H1 (cell line): ENCODE measurements around the gene NCK1. TPM values are rescaled to one million over a fixed set of nuclear protein-coding genes. Genes with fewer than 3 reads are reported as not detected.

Source experiments
- CTCF ChIA-PET: fragments of 300-600 bp; sonication (Branson Sonifier 250); formaldehyde crosslinking; loops from one replicate; lab custom pipeline; 2021; ENCODE audit not compliant: partially characterized antibody; lab: Charles Lee
- POLR2A ChIA-PET: fragments of 300-600 bp; sonication (Branson Sonifier 250); formaldehyde crosslinking; loops from one replicate; lab custom pipeline; 2021; ENCODE audit warnings: inconsistent platforms; ENCODE audit not compliant: partially characterized antibody; lab: Charles Lee
- DNase-seq, 2 experiments: peaks; one replicate each; pipeline versions ENCODE4 v3.0.0 to v3.0.0-alpha.2; 2010 to 2022; ENCODE audit warnings: low spot score in 2 of 2, low read depth in 1 of 2, mixed read lengths in 1 of 2
- FAIRE-seq: peaks from 2 replicates; lab custom pipeline; 2011; peaks lifted over from hg19 to GRCh38; lab: Jason Lieb, UNC
- H2AFZ ChIP-seq: 2 replicates; pipeline ENCODE4 v1.8.1; 2012; ENCODE audit warnings: low read length, inconsistent platforms
- H2AK5ac ChIP-seq: 2 replicates; pipeline ENCODE4 v1.6.1; 2013; ENCODE audit warnings: low read depth, low read length
- H2BK120ac ChIP-seq: replicated peaks from 2 replicates; pipeline ENCODE3; 2013; ENCODE audit warnings: low read depth, low read length, inconsistent platforms
- H2BK12ac ChIP-seq: 2 replicates; pipeline ENCODE4 v1.6.1; 2013; ENCODE audit warnings: low read depth, low read length
- H2BK15ac ChIP-seq: 2 replicates; pipeline ENCODE4 v1.6.1; 2013; ENCODE audit warnings: low read length
- H2BK20ac ChIP-seq: 2 replicates; pipeline ENCODE4 v1.6.1; 2013; ENCODE audit warnings: low read length
- H2BK5ac ChIP-seq: 2 replicates; pipeline ENCODE4 v1.6.1; 2013; ENCODE audit warnings: low read depth, low read length
- H3K14ac ChIP-seq: 2 replicates; pipeline ENCODE4 v1.6.1; 2013; ENCODE audit warnings: inconsistent platforms; ENCODE audit not compliant: insufficient read length
- H3K18ac ChIP-seq: 2 replicates; pipeline ENCODE4 v1.6.1; 2013; ENCODE audit warnings: low read length; ENCODE audit errors: extremely low read depth
- H3K23ac ChIP-seq: 2 replicates; pipeline ENCODE4 v1.6.1; 2013; ENCODE audit warnings: inconsistent platforms; ENCODE audit not compliant: insufficient read length
- H3K23me2 ChIP-seq: 2 replicates; pipeline ENCODE4 v1.6.1; 2013; ENCODE audit warnings: low read depth, low read length
- H3K27ac ChIP-seq: 2 replicates; pipeline ENCODE4 v1.6.1; 2011; ENCODE audit warnings: low read depth, low read length, inconsistent platforms
- H3K27me3 ChIP-seq, 4 experiments: replicated peaks in 1 of 4; 1 replicate in 1 of 4; 2 replicates in 3 of 4; pipeline versions ENCODE4 v1.6.1 to v1.8.1; 2011 to 2013; ENCODE audit warnings: low read length in 3 of 4, mild to moderate bottlenecking in 3 of 4, inconsistent platforms in 2 of 4, mixed read lengths in 2 of 4, moderate library complexity in 1 of 4; ENCODE audit not compliant: control insufficient read depth in 3 of 4, insufficient read depth in 3 of 4; ENCODE audit errors: extremely low read depth in 1 of 4
- H3K36me3 ChIP-seq, 4 experiments: 2 replicates each; pipeline versions ENCODE4 v1.6.1 to v1.8.1; 2011 to 2013; ENCODE audit warnings: mild to moderate bottlenecking in 4 of 4, low read length in 3 of 4, moderate library complexity in 2 of 4, control low read depth in 1 of 4, inconsistent platforms in 1 of 4; ENCODE audit not compliant: insufficient read depth in 4 of 4, control insufficient read depth in 2 of 4
- H3K4ac ChIP-seq: replicated peaks from 2 replicates; pipeline ENCODE3; 2013; ENCODE audit warnings: low read length, low read depth, mixed read lengths, inconsistent platforms; ENCODE audit not compliant: insufficient read length
- H3K4me1 ChIP-seq, 4 experiments: replicated peaks in 1 of 4; 1 replicate in 1 of 4; 2 replicates in 3 of 4; pipeline versions ENCODE4 v1.6.1 to v1.8.1; 2011 to 2013; ENCODE audit warnings: low read length in 3 of 4, inconsistent platforms in 2 of 4, mixed read lengths in 1 of 4; ENCODE audit not compliant: insufficient read depth in 4 of 4, control insufficient read depth in 3 of 4
- H3K4me2 ChIP-seq, 2 experiments: 2 replicates each; pipeline versions ENCODE4 v1.6.1 to v1.8.1; 2011 to 2013; ENCODE audit warnings: low read depth in 2 of 2, low read length in 2 of 2, control low read depth in 1 of 2, inconsistent platforms in 1 of 2, mild to moderate bottlenecking in 1 of 2; ENCODE audit not compliant: insufficient read depth in 1 of 2
- H3K4me3 ChIP-seq, 4 experiments: fragments of 200-600, 300-600 bp in 1 of 4; sonication (generic), shearing (Covaris generic), sonication (Bioruptor Twin) in 1 of 4; 2 replicates each; pipeline versions ENCODE4 v1.5.1 to v1.8.1; 2011 to 2016; ENCODE audit warnings: low read length in 4 of 4, low read depth in 3 of 4, control low read depth in 2 of 4, inconsistent platforms in 2 of 4, mild to moderate bottlenecking in 2 of 4, mixed read lengths in 1 of 4, moderate library complexity in 1 of 4; ENCODE audit not compliant: insufficient read depth in 2 of 4; ENCODE audit errors: extremely low read depth in 1 of 4
- H3K56ac ChIP-seq: replicated peaks from 2 replicates; pipeline ENCODE3; 2013; ENCODE audit warnings: low read depth, mild to moderate bottlenecking, mixed read lengths, low read length, inconsistent platforms; ENCODE audit not compliant: insufficient read length
- H3K79me1 ChIP-seq: 2 replicates; pipeline ENCODE4 v1.6.1; 2013; ENCODE audit warnings: low read depth, low read length, control low read depth
- H3K79me2 ChIP-seq, 2 experiments: 2 replicates each; pipeline versions ENCODE4 v1.6.1 to v1.8.1; 2012 to 2013; ENCODE audit warnings: low read length in 2 of 2, mild to moderate bottlenecking in 2 of 2, inconsistent platforms in 1 of 2; ENCODE audit not compliant: insufficient read depth in 2 of 2, control insufficient read depth in 1 of 2
- H3K9ac ChIP-seq, 4 experiments: replicated peaks in 1 of 4; 1 replicate in 1 of 4; 2 replicates in 3 of 4; pipeline versions ENCODE4 v1.6.1 to v1.8.1; 2011 to 2013; ENCODE audit warnings: low read depth in 3 of 4, low read length in 3 of 4, control low read depth in 2 of 4, mild to moderate bottlenecking in 2 of 4, moderate library complexity in 2 of 4, inconsistent platforms in 1 of 4; ENCODE audit errors: extremely low read depth in 1 of 4
- H3K9me3 ChIP-seq, 2 experiments: 2 replicates each; pipeline versions ENCODE4 v1.6.1 to v1.8.1; 2012 to 2013; ENCODE audit warnings: mild to moderate bottlenecking in 2 of 2, moderate library complexity in 2 of 2, control low read depth in 1 of 2, inconsistent platforms in 1 of 2, low read depth in 1 of 2, low read length in 1 of 2, mixed read lengths in 1 of 2; ENCODE audit not compliant: insufficient read depth in 2 of 2
- H4K20me1 ChIP-seq, 2 experiments: replicated peaks in 1 of 2; 2 replicates each; pipeline versions ENCODE3 to v1.8.1; 2011 to 2013; ENCODE audit warnings: inconsistent platforms in 2 of 2, low read length in 2 of 2, mild to moderate bottlenecking in 1 of 2; ENCODE audit not compliant: insufficient read depth in 2 of 2, control insufficient read depth in 1 of 2
- H4K5ac ChIP-seq: 2 replicates; pipeline ENCODE4 v1.6.1; 2013; ENCODE audit warnings: low read length, low read depth, mixed read lengths, inconsistent platforms; ENCODE audit not compliant: insufficient read length
- H4K8ac ChIP-seq: 2 replicates; pipeline ENCODE4 v1.8.0; 2013; ENCODE audit warnings: mild to moderate bottlenecking, moderate library complexity, low read length, inconsistent platforms; ENCODE audit not compliant: insufficient read depth; ENCODE audit errors: extremely low read depth
- H4K91ac ChIP-seq: replicated peaks from 2 replicates; pipeline ENCODE3; 2013; ENCODE audit warnings: low read length, mixed read lengths, inconsistent platforms; ENCODE audit not compliant: insufficient read length
- BACH1 ChIP-seq: IDR thresholded peaks from 2 replicates; pipeline ENCODE4 v1.6.1; 2012; ENCODE audit warnings: low read length, improper control_type of control experiment
- JUN ChIP-seq: IDR thresholded peaks from 2 replicates; pipeline ENCODE4 v1.6.1; 2011; ENCODE audit warnings: low read depth, mild to moderate bottlenecking, improper control_type of control experiment, low read length
- KDM1A ChIP-seq: fragments of 200-600, 300-600 bp; sonication (generic); IDR thresholded peaks from 2 replicates; pipeline ENCODE4 v1.7.1; 2016; ENCODE audit warnings: mild to moderate bottlenecking, low read length, borderline replicate concordance
- NANOG ChIP-seq: IDR thresholded peaks from 2 replicates; pipeline ENCODE4 v1.6.1; 2011; ENCODE audit warnings: low read length, low read depth, mild to moderate bottlenecking, inconsistent platforms; ENCODE audit not compliant: insufficient read depth, poor library complexity, severe bottlenecking
- SIN3A ChIP-seq, 2 experiments: IDR thresholded peaks in 1 of 2; conservative IDR thresholded peaks in 1 of 2; 2 replicates each; pipeline ENCODE4 v1.6.1; 2011 to 2012; ENCODE audit warnings: low read length in 2 of 2, improper control_type of control experiment in 1 of 2, low read depth in 1 of 2, mild to moderate bottlenecking in 1 of 2
- SP2 ChIP-seq: IDR thresholded peaks from 2 replicates; pipeline ENCODE4 v1.6.1; 2012; ENCODE audit warnings: mild to moderate bottlenecking, low read length, inconsistent platforms
- WGBS, 2 experiments: shearing (Covaris generic) in 1 of 2; methylation state at CpG; one replicate each; pipeline versions ENCODE4 v1.1.6 to v1.1.7; 2013 to 2015; ENCODE audit warnings: low lambda C conversion rate in 2 of 2, mixed read lengths in 2 of 2, inconsistent platforms in 1 of 2, low coverage in 1 of 2, missing lambda C conversion rate in 1 of 2; ENCODE audit not compliant: insufficient replicate concordance in 2 of 2, insufficient coverage in 1 of 2, insufficient read length in 1 of 2; ENCODE audit errors: extremely low coverage in 1 of 2, missing lambda C conversion rate in 1 of 2; 5-methylcytosine and 5-hydroxymethylcytosine counted together
- polyA plus RNA-seq, 7 experiments: library from polyadenylated mRNA; depleted of rRNA in 3 of 7; stranded (reverse) in 5 of 7; unstranded in 2 of 7; fragments of >200 nt in 5 of 7; fragments of 200-250 nt in 2 of 7; gene quantifications; 1 replicate in 5 of 7; 2 replicates in 1 of 7; 4 replicates in 1 of 7; pipeline versions ENCODE4 v1.2.1 to v1.2.3, GENCODE V29; 2011 to 2013; ENCODE audit warnings: missing spikeins in 2 of 7, mixed read lengths in 2 of 7
- total RNA-seq: library from RNA; stranded (reverse); fragmentation: NEBNext Ultra II Directional; extraction: Animal tissue kit (Norgen Biotek cat#: 25700); gene quantifications from 2 replicates; pipeline ENCODE4 v1.2.1, GENCODE V29; 2021

The NCK1 gene
- total and polyA plus RNA-seq, 2 of the 8 experiments (the other 6 are each of a cell fraction or from before 2014, with no cell fraction given) = 10.0 to 28.5 TPM

GRCh38 chr3:136959599-136959998, 97.6 kb downstream of the NCK1 start:
- no peaks in the 10 kb centered on the region for H3K36me3 ChIP-seq
- ChIA-PET POLR2A (no interaction called here), CTCF (interaction anchor here (1.4 kb wide), 1 partner anchor 24 kb away, joined by 3 read pairs; no protein-coding TSS in a partner anchor)
- FAIRE-seq = no peak
- no peak overlapping the region for H2BK12ac ChIP-seq
- no peaks in the 10 kb centered on the region for H3K79me1 ChIP-seq
- no peaks in the 10 kb centered on the region for H3K27me3 ChIP-seq
- 87% methylated on average over 6 of the region's 6 CpGs; no CpG with 5 or more reads in 1 of the 2 experiments for WGBS, 2 experiments
- H4K20me1 ChIP-seq = peaks cover 0 to 1% of the 10 kb centered on the region in 2 experiments
- H4K91ac ChIP-seq = no peak overlapping the region
- no peak overlapping the region for H3K4me2 ChIP-seq
- no peaks in the 10 kb centered on the region for H3K4me1 ChIP-seq
- H3K4ac ChIP-seq = no peak overlapping the region
- no peak overlapping the region for H3K14ac ChIP-seq
- H2BK15ac ChIP-seq = no peak overlapping the region
- no peak overlapping the region for H4K5ac ChIP-seq
- H3K56ac ChIP-seq = no peak overlapping the region
- H2BK20ac ChIP-seq = no peak overlapping the region
- no peak overlapping the region for H3K23ac ChIP-seq
- H2AFZ ChIP-seq = no peak overlapping the region
- H4K8ac ChIP-seq = no peak overlapping the region
- no peak overlapping the region for H3K18ac ChIP-seq
- H2BK5ac ChIP-seq = no peak overlapping the region
- no peak overlapping the region for H2AK5ac ChIP-seq
- H3K23me2 ChIP-seq = no peaks in the 10 kb centered on the region
- no peak for DNase-seq
- H3K9me3 ChIP-seq = no peaks in the 10 kb centered on the region
- no peak overlapping the region for H3K4me3 ChIP-seq
- no peaks in the 10 kb centered on the region for H3K79me2 ChIP-seq
- no peak for TF ChIP-seq JUN
- TF ChIP-seq SP2 = no peak
- no peak for TF ChIP-seq NANOG
- TF ChIP-seq KDM1A = no peak
- TF ChIP-seq SIN3A (conservative IDR thresholded peaks at IDR 0.05 in 1 of 2, IDR thresholded peaks at IDR 0.05 in 1 of 2; ENCODE audit: low read depth in 1 of 2, low read length in 2 of 2) = no peak
- TF ChIP-seq BACH1 = no peak
- H3K9ac ChIP-seq = no peak overlapping the region
- H2BK120ac ChIP-seq = no peak overlapping the region
- no peak overlapping the region for H3K27ac ChIP-seq
